Breast epithelium (tissue), 4 donors: ENCODE measurements around the gene ADAMTS3. TPM values are rescaled to one million over a fixed set of nuclear protein-coding genes. Genes with fewer than 3 reads are reported as not detected.

Experiments
- DNase-seq, 2 donors: peaks; one replicate each; pipeline ENCODE4 v3.0.0-alpha.2; 2019; ENCODE audit warnings: low spot score in 2 of 2
- H3K27ac ChIP-seq, 2 donors: fragments of 200-600 bp; sonication (generic) in 1 of 2; one replicate each; pipeline ENCODE4 v1.5.1; 2016 to 2019; ENCODE audit warnings: mild to moderate bottlenecking in 1 of 2
- H3K27me3 ChIP-seq, 2 donors: fragments of 200-600 bp; sonication (generic) in 1 of 2; one replicate each; pipeline versions ENCODE4 v1.5.1 to v1.6.0; 2017 to 2019; ENCODE audit warnings: control low read depth in 1 of 2, mild to moderate bottlenecking in 1 of 2
- H3K36me3 ChIP-seq: fragments of 200-600 bp; one replicate; pipeline ENCODE4 v1.5.1; 2019
- H3K4me1 ChIP-seq, 2 donors: fragments of 200-600 bp; sonication (generic); one replicate each; pipeline ENCODE4 v1.5.1; 2016 to 2019; ENCODE audit warnings: control low read depth in 1 of 2
- H3K4me3 ChIP-seq, 3 donors: fragments of 200-600 bp; sonication (generic); 1 replicate in 2 of 3; 2 replicates in 1 of 3; pipeline ENCODE4 v1.5.1; 2016 to 2019; ENCODE audit warnings: mild to moderate bottlenecking in 3 of 3, moderate library complexity in 2 of 3
- H3K9me3 ChIP-seq, 2 donors: fragments of 200-600 bp; sonication (generic) in 1 of 2; one replicate each; pipeline ENCODE4 v1.5.1; 2016 to 2019; ENCODE audit warnings: control low read depth in 1 of 2
- CTCF ChIP-seq, 3 donors: fragments of 450-650 bp; IDR thresholded peaks; one replicate each; pipeline ENCODE4 v1.5.1; 2016 to 2017; ENCODE audit warnings: antibody characterized with exemption in 3 of 3, mild to moderate bottlenecking in 3 of 3, moderate library complexity in 3 of 3
- POLR2A ChIP-seq: fragments of 450-650 bp; IDR thresholded peaks from one replicate; pipeline ENCODE4 v1.6.1; 2016; ENCODE audit warnings: antibody characterized with exemption, mild to moderate bottlenecking, moderate library complexity
- POLR2AphosphoS5 ChIP-seq, 3 donors: sonication (generic); formaldehyde crosslinking; IDR thresholded peaks; one replicate each; pipeline ENCODE4 v1.6.1; 2017; ENCODE audit warnings: antibody characterized with exemption in 3 of 3
- intact Hi-C: fragments of 100-400 bp; cut with DNase I; formaldehyde crosslinking; loops from one replicate; pipeline ENCODE4 v1.15.1; 2023; ENCODE audit warnings: low total_unique reads
- total RNA-seq, 3 donors: library from RNA; depleted of rRNA; stranded (reverse); fragments of >200 nt; gene quantifications; one replicate each; pipeline ENCODE4 v1.1.0, GENCODE V29; 2016

The ADAMTS3 gene
- total RNA-seq, 3 donors from 2014 or later: 1.9 to 5.6 (median 2.9) TPM

DNA sequence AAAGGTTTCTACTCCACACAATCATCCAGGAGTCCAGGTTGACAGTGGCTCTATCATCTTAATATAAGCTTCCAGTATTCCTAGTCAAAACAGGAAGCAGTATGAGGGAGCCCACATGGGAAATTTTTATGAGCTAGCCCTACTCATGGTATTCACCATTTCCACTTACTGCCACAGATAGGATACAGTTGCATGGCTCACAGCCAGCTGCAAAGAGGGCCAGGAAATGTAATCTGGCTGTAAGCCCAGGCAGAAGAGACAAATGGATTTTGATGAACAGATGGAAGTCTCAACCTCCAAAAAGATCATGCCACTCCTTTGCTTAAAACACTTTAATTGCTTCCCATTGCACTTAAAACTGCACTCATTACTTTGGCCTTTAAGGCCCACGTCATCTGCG is 150.6 kb downstream of the ADAMTS3 start:
- DNase-seq: no peak
- no peaks in the 10 kb centered on the region for H3K9me3 ChIP-seq
- no peak for TF ChIP-seq CTCF (IDR thresholded peaks at IDR 0.05)
- TF ChIP-seq POLR2AphosphoS5 (IDR thresholded peaks at IDR 0.05): no peak
- TF ChIP-seq POLR2A: no peak
- intact Hi-C loops: no loop called here
- H3K36me3 ChIP-seq: no peaks in the 10 kb centered on the region
- no peak overlapping the region for H3K4me3 ChIP-seq
- no peaks in the 10 kb centered on the region for H3K4me1 ChIP-seq
- no peak overlapping the region for H3K27ac ChIP-seq
- H3K27me3 ChIP-seq: no peaks in the 10 kb centered on the region

DNA sequence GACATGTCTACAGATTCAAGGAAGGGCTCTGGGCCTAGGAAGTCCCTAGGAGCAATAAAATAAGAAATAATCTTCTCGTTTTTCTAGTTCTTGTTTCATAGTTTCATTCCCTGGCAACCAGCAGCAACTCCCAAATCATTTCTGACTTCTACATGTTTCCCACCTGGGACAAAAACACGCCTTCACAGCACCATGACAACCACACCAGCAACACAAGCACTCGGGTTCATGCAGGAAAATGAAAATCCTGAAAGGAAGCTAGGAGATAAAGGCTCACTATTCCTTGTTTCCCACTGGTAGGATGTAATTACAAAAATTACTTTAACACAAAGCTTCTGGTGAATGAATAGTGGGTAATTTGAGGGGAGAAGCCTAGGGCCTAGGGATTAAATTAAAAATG is 158.9 kb downstream of the ADAMTS3 start:
- peak overlapping the region in 1 of 2 donors; percentile 16 for H3K27ac ChIP-seq
- H3K9me3 ChIP-seq: no peaks in the 10 kb centered on the region
- no peak for TF ChIP-seq CTCF (IDR thresholded peaks at IDR 0.05)
- no peak for TF ChIP-seq POLR2A
- no peaks in the 10 kb centered on the region for H3K36me3 ChIP-seq
- no peak overlapping the region for H3K4me3 ChIP-seq
- DNase-seq: peak in 1 of 2 donors; percentile 22
- no peaks in the 10 kb centered on the region for H3K4me1 ChIP-seq
- intact Hi-C loops: loop anchor here (5.0 kb wide), 1 partner anchor 272 kb away; no protein-coding TSS in a partner anchor
- H3K27me3 ChIP-seq: no peaks in the 10 kb centered on the region

DNA sequence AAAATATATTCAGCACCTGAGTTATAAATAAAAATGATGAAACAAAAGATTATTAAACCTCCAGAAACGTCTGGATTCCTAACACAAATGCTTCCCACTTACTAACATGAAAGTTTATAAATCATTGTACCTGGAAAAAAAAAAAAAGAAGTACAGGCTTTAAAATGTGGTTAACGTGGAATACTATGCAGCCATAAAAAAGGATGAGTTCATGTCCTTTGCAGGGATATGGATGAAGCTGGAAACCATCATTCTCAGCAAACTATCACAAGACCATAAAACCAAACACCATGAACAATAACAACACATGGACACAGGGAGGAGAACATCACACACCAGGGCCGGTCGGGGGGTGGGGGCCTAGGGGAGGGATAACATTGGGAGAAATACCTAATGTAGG is 160.5 kb downstream of the ADAMTS3 start:
- H3K9me3 ChIP-seq: no peaks in the 10 kb centered on the region
- H3K36me3 ChIP-seq: no peaks in the 10 kb centered on the region
- intact Hi-C loops: no loop called here
- no peaks in the 10 kb centered on the region for H3K27me3 ChIP-seq
- H3K4me1 ChIP-seq: no peaks in the 10 kb centered on the region
- H3K27ac ChIP-seq: no peak overlapping the region
- TF ChIP-seq POLR2AphosphoS5 (IDR thresholded peaks at IDR 0.05) (no peak), CTCF (IDR thresholded peaks at IDR 0.05) (no peak), POLR2A (no peak)
- no peak for DNase-seq
- no peak overlapping the region for H3K4me3 ChIP-seq

- no peaks in the 10 kb centered on the region for H3K4me1 ChIP-seq
- TF ChIP-seq POLR2AphosphoS5 (IDR thresholded peaks at IDR 0.05) (no peak), POLR2A (no peak), CTCF (IDR thresholded peaks at IDR 0.05) (no peak)
- H3K27me3 ChIP-seq: no peaks in the 10 kb centered on the region
- no peak overlapping the region for H3K27ac ChIP-seq
- intact Hi-C loops: no loop called here
- H3K36me3 ChIP-seq: no peaks in the 10 kb centered on the region
- H3K4me3 ChIP-seq: no peak overlapping the region
- DNase-seq: no peak
- no peaks in the 10 kb centered on the region for H3K9me3 ChIP-seq
These were observed 163.6 kb downstream of the ADAMTS3 start for GRCh38 chr4:72405417-72405816.

DNA sequence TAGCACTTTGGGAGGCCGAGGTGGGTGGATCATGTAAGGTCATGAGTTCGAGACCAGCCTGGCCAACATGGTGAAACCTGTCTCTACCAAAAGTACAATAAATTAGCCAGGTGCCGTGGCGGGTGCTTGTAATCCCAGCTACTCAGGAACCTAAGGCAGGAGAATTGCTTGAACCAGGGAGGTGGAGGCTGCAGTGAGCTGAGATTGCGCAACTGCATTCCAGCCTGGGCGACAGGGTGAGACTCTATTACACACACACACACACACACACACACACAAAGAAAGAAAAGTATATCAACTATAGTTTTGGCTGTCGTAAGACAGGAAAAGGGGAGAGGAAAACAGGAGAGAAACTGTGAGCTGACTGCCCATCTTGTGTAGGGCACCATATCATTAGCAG is 171.7 kb downstream of the ADAMTS3 start:
- Histone ChIP-seq H3K4me1 (no peaks in the 10 kb centered on the region), H3K4me3 (no peak overlapping the region), H3K27ac (no peak overlapping the region), H3K36me3 (no peaks in the 10 kb centered on the region), H3K9me3 (no peaks in the 10 kb centered on the region), H3K27me3 (no peaks in the 10 kb centered on the region)
- intact Hi-C loops: loop anchor here (10.0 kb wide), 1 partner anchor 1107 kb away; no protein-coding TSS in a partner anchor
- TF ChIP-seq POLR2A: no peak
- DNase-seq: no peak
